Astrocyte (in vitro differentiated cells and primary cell): ENCODE measurements around the gene SLITRK6.

ENCODE experiments used
- CTCF ChIP-seq: IDR thresholded peaks from 2 replicates; pipeline ENCODE4 v1.5.1; 2011; ENCODE audit warnings: low read depth, mild to moderate bottlenecking, inconsistent platforms, low read length, moderate library complexity; ENCODE audit not compliant: insufficient read depth
- EZH2 ChIP-seq: IDR thresholded peaks from 2 replicates; pipeline ENCODE4 v1.6.1; 2012; ENCODE audit warnings: mild to moderate bottlenecking, low read length, inconsistent platforms; ENCODE audit not compliant: insufficient read depth

DNA sequence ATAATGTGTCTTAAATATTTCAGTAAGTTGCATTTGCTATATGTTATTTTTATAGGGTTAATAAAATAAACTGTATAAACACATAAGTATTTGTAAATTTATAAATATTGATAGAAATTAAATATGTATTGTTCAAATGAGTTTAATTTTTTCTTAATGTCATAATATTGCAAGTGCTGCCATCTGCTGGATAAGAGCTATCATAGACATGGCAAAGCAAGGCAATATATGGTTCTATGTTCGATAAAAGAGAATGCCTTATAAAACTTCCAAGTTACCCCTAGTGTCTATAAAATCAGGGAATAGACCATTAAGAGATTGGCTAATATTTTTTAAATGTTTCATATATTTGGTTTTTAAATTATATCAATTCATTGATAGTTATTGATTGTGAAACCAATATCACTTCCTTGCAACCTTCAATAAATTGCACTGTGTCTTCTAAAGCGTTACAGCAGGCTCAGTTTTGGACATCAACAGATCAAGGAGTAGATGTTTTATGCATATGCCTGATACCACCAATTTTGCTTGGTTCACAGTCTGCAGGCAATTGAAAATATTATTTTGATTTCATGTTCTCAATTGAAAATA lies 29.0 kb upstream of the SLITRK6 start:
- TF ChIP-seq CTCF (peak; percentile 63), EZH2 (no peak)
